ENCODE data around the gene NFATC1. TPM values are rescaled to one million over a fixed set of nuclear protein-coding genes. Genes with fewer than 3 reads are reported as not detected.

The NFATC1 gene
- polyA plus RNA-seq, 1 of the 3 experiments (the other 2 are of a cell fraction) = 0.02 TPM

- ChIA-PET CTCF (interaction anchor here (1.1 kb wide), 1 partner anchor 164 kb away, joined by 3 read pairs; no protein-coding TSS in a partner anchor), POLR2A (no interaction called here)
These were observed 150.0 kb downstream of the NFATC1 start for GRCh38 chr18:79545736-79546171.

GRCh38 chr18:79546781-79547272 lies 151.1 kb downstream of the NFATC1 start:
- no peak for DNase-seq
- Histone ChIP-seq H3K4me3 (ENCODE audit: low read depth in 2 of 2, low read length in 1 of 2) (no peak overlapping the region), H3K27me3 (ENCODE audit: insufficient read depth) (peaks cover 58% of the 10 kb centered on the region), H3K9me3 (no peaks in the 10 kb centered on the region), H3K79me2 (ENCODE audit: insufficient read depth) (no peaks in the 10 kb centered on the region), H3K27ac (ENCODE audit: low read depth in 2 of 2, low read length in 1 of 2) (no peak overlapping the region), H4K20me1 (ENCODE audit: insufficient read depth) (no peaks in the 10 kb centered on the region), H3F3A (replicated peaks; ENCODE audit: insufficient read depth) (no peaks in the 10 kb centered on the region), H3K4me2 (no peak overlapping the region), H3K36me3 (replicated peaks in 1 of 2; ENCODE audit: control insufficient read depth in 1 of 2, insufficient read depth in 2 of 2, low read length in 1 of 2) (no peaks in the 10 kb centered on the region), H3K4me1 (ENCODE audit: control insufficient read depth in 1 of 2, insufficient read depth in 2 of 2, low read depth in 1 of 2, low read length in 1 of 2) (no peaks in the 10 kb centered on the region), H3K9ac (no peak overlapping the region), H3K9me2 (no peaks in the 10 kb centered on the region), H2AFZ (ENCODE audit: low read depth) (no peak overlapping the region)
- TF ChIP-seq NRF1 (IDR thresholded peaks at IDR 0.05; ENCODE audit: low read depth, low read length) (no peak), TEAD4 (IDR thresholded peaks at IDR 0.05; ENCODE audit: borderline replicate concordance, insufficient read depth) (no peak), EZH2phosphoT487 (IDR thresholded peaks at IDR 0.05; ENCODE audit: borderline replicate concordance, low read depth) (no peak), GABPA (IDR thresholded peaks at IDR 0.05; ENCODE audit: low read depth) (no peak), RXRA (IDR thresholded peaks at IDR 0.05; ENCODE audit: borderline replicate concordance, low read depth) (no peak), ELF1 (IDR thresholded peaks at IDR 0.05) (no peak), EP300 (IDR thresholded peaks at IDR 0.05; ENCODE audit: borderline replicate concordance in 1 of 2, low read depth in 1 of 2, low read length in 1 of 2) (no peak), FOXJ3 (CRISPR knock-in tag; IDR thresholded peaks at IDR 0.05) (no peak)
- TF ChIP-seq, protein P1, sequence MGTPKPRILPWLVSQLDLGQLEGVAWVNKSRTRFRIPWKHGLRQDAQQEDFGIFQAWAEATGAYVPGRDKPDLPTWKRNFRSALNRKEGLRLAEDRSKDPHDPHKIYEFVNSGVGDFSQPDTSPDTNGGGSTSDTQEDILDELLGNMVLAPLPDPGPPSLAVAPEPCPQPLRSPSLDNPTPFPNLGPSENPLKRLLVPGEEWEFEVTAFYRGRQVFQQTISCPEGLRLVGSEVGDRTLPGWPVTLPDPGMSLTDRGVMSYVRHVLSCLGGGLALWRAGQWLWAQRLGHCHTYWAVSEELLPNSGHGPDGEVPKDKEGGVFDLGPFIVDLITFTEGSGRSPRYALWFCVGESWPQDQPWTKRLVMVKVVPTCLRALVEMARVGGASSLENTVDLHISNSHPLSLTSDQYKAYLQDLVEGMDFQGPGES (IDR thresholded peaks at IDR 0.05; ENCODE audit: low read depth, low read length) = no peak
- POLR2A ChIA-PET = no interaction called here
- 5% methylated on average over 16 of the region's 23 CpGs for WGBS (ENCODE audit: low lambda C conversion rate)
- CTCF ChIA-PET = no interaction called here

More at GRCh38 chr18:79545736-79546171, 150.0 kb downstream of the NFATC1 start:
- Histone ChIP-seq H3F3A (replicated peaks; ENCODE audit: insufficient read depth) (no peaks in the 10 kb centered on the region), H3K9me2 (no peaks in the 10 kb centered on the region), H3K79me2 (ENCODE audit: insufficient read depth) (no peaks in the 10 kb centered on the region), H3K27me3 (ENCODE audit: insufficient read depth) (peaks cover 62% of the 10 kb centered on the region), H3K4me3 (ENCODE audit: low read depth in 2 of 2, low read length in 1 of 2) (no peak overlapping the region), H4K20me1 (ENCODE audit: insufficient read depth) (no peaks in the 10 kb centered on the region), H3K36me3 (replicated peaks in 1 of 2; ENCODE audit: control insufficient read depth in 1 of 2, insufficient read depth in 2 of 2, low read length in 1 of 2) (no peaks in the 10 kb centered on the region), H3K9me3 (no peaks in the 10 kb centered on the region), H3K9ac (no peak overlapping the region), H3K4me2 (no peak overlapping the region), H3K27ac (ENCODE audit: low read depth in 2 of 2, low read length in 1 of 2) (no peak overlapping the region), H2AFZ (ENCODE audit: low read depth) (no peak overlapping the region), H3K4me1 (ENCODE audit: control insufficient read depth in 1 of 2, insufficient read depth in 2 of 2, low read depth in 1 of 2, low read length in 1 of 2) (no peaks in the 10 kb centered on the region)
- WGBS (ENCODE audit: low lambda C conversion rate) = 8% methylated on average over 9 of the region's 18 CpGs
- TF ChIP-seq YY1 (IDR thresholded peaks at IDR 0.05; ENCODE audit: low read depth) = no peak
- no peak for DNase-seq

DNA sequence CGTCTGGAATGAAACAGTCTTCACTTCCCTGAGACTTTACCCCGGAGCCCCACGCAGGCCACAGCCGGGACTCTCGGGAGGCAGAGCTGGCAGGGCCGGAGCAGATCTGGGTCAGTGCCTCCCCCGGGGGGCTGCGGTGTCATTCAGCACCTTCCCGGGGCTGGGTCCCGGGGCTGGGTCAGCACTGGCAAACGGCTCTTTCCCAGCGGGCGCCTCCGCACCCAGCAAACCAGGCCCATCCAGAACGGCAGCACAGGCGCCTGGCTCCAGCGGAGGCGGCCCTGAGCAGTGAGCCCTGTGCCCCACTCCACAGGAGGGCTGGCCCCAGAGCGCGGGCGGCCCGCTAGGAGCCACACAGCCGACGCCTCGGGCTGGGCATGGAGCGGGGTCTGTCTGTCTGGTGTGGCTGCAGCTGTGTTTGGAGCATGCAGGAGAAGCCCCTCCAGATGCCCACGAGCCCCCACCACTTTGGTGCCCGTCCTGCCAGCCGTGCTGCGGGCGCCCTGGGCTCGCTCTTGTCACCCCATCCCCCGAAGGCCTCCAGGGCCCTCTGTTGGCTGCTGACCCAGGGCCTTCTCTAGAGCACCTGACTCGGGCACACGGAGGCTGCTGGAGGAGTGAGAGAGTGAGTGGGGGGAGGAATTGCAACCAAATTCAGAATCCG lies 151.8 kb downstream of the NFATC1 start:
- no peaks in the 10 kb centered on the region for H3F3A ChIP-seq (replicated peaks; ENCODE audit: insufficient read depth)
- H3K4me3 ChIP-seq (ENCODE audit: low read depth in 2 of 2, low read length in 1 of 2) = no peak overlapping the region
- no peaks in the 10 kb centered on the region for H3K9me3 ChIP-seq
- H2AFZ ChIP-seq (ENCODE audit: low read depth) = no peak overlapping the region
- H3K79me2 ChIP-seq (ENCODE audit: insufficient read depth) = no peaks in the 10 kb centered on the region
- ChIA-PET POLR2A (no interaction called here), CTCF (no interaction called here)
- no peak overlapping the region for H3K27ac ChIP-seq (ENCODE audit: low read depth in 2 of 2, low read length in 1 of 2)
- H3K4me2 ChIP-seq = no peak overlapping the region
- H3K9me2 ChIP-seq = no peaks in the 10 kb centered on the region
- no peaks in the 10 kb centered on the region for H4K20me1 ChIP-seq (ENCODE audit: insufficient read depth)
- DNase-seq = no peak
- WGBS (ENCODE audit: low lambda C conversion rate) = 6% methylated on average over 12 of the region's 36 CpGs
- no peaks in the 10 kb centered on the region for H3K36me3 ChIP-seq (replicated peaks in 1 of 2; ENCODE audit: control insufficient read depth in 1 of 2, insufficient read depth in 2 of 2, low read length in 1 of 2)
- no peaks in the 10 kb centered on the region for H3K4me1 ChIP-seq (ENCODE audit: control insufficient read depth in 1 of 2, insufficient read depth in 2 of 2, low read depth in 1 of 2, low read length in 1 of 2)
- no peak overlapping the region for H3K9ac ChIP-seq
- peaks cover 63% of the 10 kb centered on the region for H3K27me3 ChIP-seq (ENCODE audit: insufficient read depth)
- no peak for TF ChIP-seq NRF1 (IDR thresholded peaks at IDR 0.05; ENCODE audit: low read depth, low read length)
- TF ChIP-seq RAD21 (IDR thresholded peaks at IDR 0.05; ENCODE audit: low read length) = no peak
- TF ChIP-seq RXRA (IDR thresholded peaks at IDR 0.05; ENCODE audit: borderline replicate concordance, low read depth) = no peak
- TF ChIP-seq FOSL2 (IDR thresholded peaks at IDR 0.05; ENCODE audit: borderline replicate concordance, low read depth) = no peak
- no peak for TF ChIP-seq TAF1 (IDR thresholded peaks at IDR 0.05; ENCODE audit: borderline replicate concordance, low read depth, low read length)
- no peak for TF ChIP-seq GATA2 (CRISPR knock-in tag; IDR thresholded peaks at IDR 0.05)
- TF ChIP-seq FOXJ3 (CRISPR knock-in tag; IDR thresholded peaks at IDR 0.05) = no peak
- TF ChIP-seq, protein P2, sequence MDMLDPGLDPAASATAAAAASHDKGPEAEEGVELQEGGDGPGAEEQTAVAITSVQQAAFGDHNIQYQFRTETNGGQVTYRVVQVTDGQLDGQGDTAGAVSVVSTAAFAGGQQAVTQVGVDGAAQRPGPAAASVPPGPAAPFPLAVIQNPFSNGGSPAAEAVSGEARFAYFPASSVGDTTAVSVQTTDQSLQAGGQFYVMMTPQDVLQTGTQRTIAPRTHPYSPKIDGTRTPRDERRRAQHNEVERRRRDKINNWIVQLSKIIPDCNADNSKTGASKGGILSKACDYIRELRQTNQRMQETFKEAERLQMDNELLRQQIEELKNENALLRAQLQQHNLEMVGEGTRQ (IDR thresholded peaks at IDR 0.05; ENCODE audit: borderline replicate concordance, low read depth, low read length) = no peak
- TF ChIP-seq, protein P3, sequence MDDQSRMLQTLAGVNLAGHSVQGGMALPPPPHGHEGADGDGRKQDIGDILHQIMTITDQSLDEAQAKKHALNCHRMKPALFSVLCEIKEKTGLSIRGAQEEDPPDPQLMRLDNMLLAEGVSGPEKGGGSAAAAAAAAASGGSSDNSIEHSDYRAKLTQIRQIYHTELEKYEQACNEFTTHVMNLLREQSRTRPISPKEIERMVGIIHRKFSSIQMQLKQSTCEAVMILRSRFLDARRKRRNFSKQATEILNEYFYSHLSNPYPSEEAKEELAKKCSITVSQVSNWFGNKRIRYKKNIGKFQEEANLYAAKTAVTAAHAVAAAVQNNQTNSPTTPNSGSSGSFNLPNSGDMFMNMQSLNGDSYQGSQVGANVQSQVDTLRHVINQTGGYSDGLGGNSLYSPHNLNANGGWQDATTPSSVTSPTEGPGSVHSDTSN (IDR thresholded peaks at IDR 0.05) = no peak
- TF ChIP-seq EP300 (IDR thresholded peaks at IDR 0.05; ENCODE audit: borderline replicate concordance in 1 of 2, low read depth in 1 of 2, low read length in 1 of 2) = no peak
- no peak for TF ChIP-seq MEF2A (IDR thresholded peaks at IDR 0.05; ENCODE audit: borderline replicate concordance, low read depth)
- no peak for TF ChIP-seq TCF12 (IDR thresholded peaks at IDR 0.05)
